OCI-LY7 (cell line): ENCODE measurements around the gene NXPH3. TPM values are rescaled to one million over a fixed set of nuclear protein-coding genes. Genes with fewer than 3 reads are reported as not detected.

Source experiments
- BruUV-seq: library from RNA; stranded (reverse); fragments of 400-500 nt; replicated peaks from 2 replicates; lab custom pipeline; 2021; lab: Mats Ljungman, UMichigan
- CTCF ChIA-PET: fragments of 300-600 bp; sonication (Branson Sonifier 250); formaldehyde crosslinking; loops from one replicate; lab custom pipeline; 2022; ENCODE audit warnings: antibody characterized with exemption; ENCODE audit not compliant: unreplicated experiment; lab: Charles Lee
- POLR2A ChIA-PET: fragments of 300-600 bp; sonication (Branson Sonifier 250); formaldehyde crosslinking; loops from one replicate; lab custom pipeline; 2022; ENCODE audit warnings: antibody characterized with exemption; lab: Charles Lee
- DNase-seq: peaks from one replicate; pipeline ENCODE4 v3.0.0-alpha.2; 2015; ENCODE audit warnings: low spot score
- H2AFZ ChIP-seq: fragments of 200-600 bp; sonication (generic), shearing (Covaris generic); 2 replicates; pipeline ENCODE4 v1.6.1; 2014; ENCODE audit warnings: mild to moderate bottlenecking, antibody characterized with exemption, low read length, moderate library complexity
- H3K27ac ChIP-seq: fragments of 200-600 bp; sonication (generic); 2 replicates; pipeline ENCODE4 v1.5.1; 2014; ENCODE audit warnings: mixed run types, low read depth, mild to moderate bottlenecking, moderate library complexity, low read length, inconsistent platforms; ENCODE audit not compliant: poor library complexity, severe bottlenecking
- H3K36me3 ChIP-seq: fragments of 200-600 bp; sonication (generic); 2 replicates; pipeline ENCODE4 v1.6.1; 2014; ENCODE audit warnings: mild to moderate bottlenecking, antibody characterized with exemption, low read length, moderate library complexity, mixed read lengths; ENCODE audit not compliant: insufficient read depth
- H3K4me1 ChIP-seq: fragments of 200-600 bp; sonication (generic); 2 replicates; pipeline ENCODE4 v1.5.1; 2014; ENCODE audit warnings: mild to moderate bottlenecking, low read length; ENCODE audit not compliant: insufficient read depth, poor library complexity, severe bottlenecking
- H3K4me2 ChIP-seq: fragments of 200-600 bp; sonication (generic); 2 replicates; pipeline ENCODE4 v1.6.1; 2014; ENCODE audit warnings: mild to moderate bottlenecking, low read length
- H3K4me3 ChIP-seq: fragments of 200-600 bp; sonication (generic); 2 replicates; pipeline ENCODE4 v1.5.1; 2014; ENCODE audit warnings: mild to moderate bottlenecking, low read depth, low read length; ENCODE audit not compliant: poor library complexity, severe bottlenecking
- H3K79me2 ChIP-seq: fragments of 200-600 bp; sonication (generic); 2 replicates; pipeline ENCODE4 v1.6.1; 2016; ENCODE audit warnings: low read depth, mild to moderate bottlenecking, low read length, moderate library complexity, mixed read lengths; ENCODE audit not compliant: insufficient read depth
- H3K9me2 ChIP-seq: fragments of 200-600 bp; sonication (generic); 2 replicates; pipeline ENCODE4 v1.6.1; 2016; ENCODE audit warnings: mild to moderate bottlenecking, low read length, mixed read lengths; ENCODE audit not compliant: insufficient read depth
- H3K9me3 ChIP-seq: fragments of 200-600 bp; sonication (generic); 2 replicates; pipeline ENCODE4 v1.6.1; 2014; ENCODE audit warnings: mild to moderate bottlenecking, mixed run types, low read length, mixed read lengths
- H4K20me1 ChIP-seq: fragments of 200-600 bp; sonication (generic); 2 replicates; pipeline ENCODE4 v1.6.1; 2014; ENCODE audit warnings: mild to moderate bottlenecking, antibody characterized with exemption, low read length, moderate library complexity, mixed read lengths; ENCODE audit not compliant: insufficient read depth
- EZH2phosphoT487 ChIP-seq: fragments of 200-600 bp; sonication (generic); IDR thresholded peaks from 2 replicates; pipeline ENCODE4 v1.6.1; 2018; ENCODE audit warnings: low read depth, borderline replicate concordance, mild to moderate bottlenecking, mixed run types, antibody characterized with exemption, low read length, moderate library complexity, mixed read lengths
- intact Hi-C: fragments of 100-400 bp; cut with micrococcal nuclease; formaldehyde crosslinking; loops from one replicate; pipeline ENCODE4 v1.10.0; 2022; ENCODE audit not compliant: unreplicated experiment
- total RNA-seq, 2 experiments: library from RNA; depleted of rRNA in 1 of 2; stranded (reverse); fragments of >200 nt in 1 of 2; shearing (Covaris generic) in 1 of 2; gene quantifications; 2 replicates each; pipeline ENCODE4 v1.2.3, GENCODE V29; 2014 to 2022
- TF ChIP-seq, protein P1 (sequence below): fragments of 200-600 bp; sonication (generic); conservative IDR thresholded peaks from 2 replicates; pipeline ENCODE4 v1.5.1; 2014; ENCODE audit warnings: mild to moderate bottlenecking, antibody characterized with exemption, low read length, moderate library complexity, mixed read lengths

NXPH3 gene
- total RNA-seq, 2 experiments from 2014 or later = not detected

DNA sequence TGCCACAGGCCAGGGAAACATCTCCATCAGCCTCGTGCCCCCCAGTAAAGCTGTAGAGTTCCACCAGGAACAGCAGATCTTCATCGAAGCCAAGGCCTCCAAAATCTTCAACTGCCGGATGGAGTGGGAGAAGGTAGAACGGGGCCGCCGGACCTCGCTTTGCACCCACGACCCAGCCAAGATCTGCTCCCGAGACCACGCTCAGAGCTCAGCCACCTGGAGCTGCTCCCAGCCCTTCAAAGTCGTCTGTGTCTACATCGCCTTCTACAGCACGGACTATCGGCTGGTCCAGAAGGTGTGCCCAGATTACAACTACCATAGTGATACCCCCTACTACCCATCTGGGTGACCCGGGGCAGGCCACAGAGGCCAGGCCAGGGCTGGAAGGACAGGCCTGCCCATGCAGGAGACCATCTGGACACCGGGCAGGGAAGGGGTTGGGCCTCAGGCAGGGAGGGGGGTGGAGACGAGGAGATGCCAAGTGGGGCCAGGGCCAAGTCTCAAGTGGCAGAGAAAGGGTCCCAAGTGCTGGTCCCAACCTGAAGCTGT, 3.4 kb downstream of the NXPH3 start:
- ChIA-PET POLR2A (no interaction called here), CTCF (no interaction called here)
- BruUV-seq = no TSS peak
- no peaks in the 10 kb centered on the region for H3K9me2 ChIP-seq
- no peak overlapping the region for H3K4me3 ChIP-seq
- no peak for DNase-seq
- H3K4me2 ChIP-seq = no peak overlapping the region
- intact Hi-C loops = no loop called here
- H3K79me2 ChIP-seq = no peaks in the 10 kb centered on the region
- no peak overlapping the region for H3K27ac ChIP-seq
- H3K4me1 ChIP-seq = peaks cover 19% of the 10 kb centered on the region
- no peak overlapping the region for H2AFZ ChIP-seq
- H3K9me3 ChIP-seq = no peaks in the 10 kb centered on the region
- H4K20me1 ChIP-seq = no peaks in the 10 kb centered on the region
- H3K36me3 ChIP-seq = no peaks in the 10 kb centered on the region
- no peak for TF ChIP-seq EZH2phosphoT487

DNA sequence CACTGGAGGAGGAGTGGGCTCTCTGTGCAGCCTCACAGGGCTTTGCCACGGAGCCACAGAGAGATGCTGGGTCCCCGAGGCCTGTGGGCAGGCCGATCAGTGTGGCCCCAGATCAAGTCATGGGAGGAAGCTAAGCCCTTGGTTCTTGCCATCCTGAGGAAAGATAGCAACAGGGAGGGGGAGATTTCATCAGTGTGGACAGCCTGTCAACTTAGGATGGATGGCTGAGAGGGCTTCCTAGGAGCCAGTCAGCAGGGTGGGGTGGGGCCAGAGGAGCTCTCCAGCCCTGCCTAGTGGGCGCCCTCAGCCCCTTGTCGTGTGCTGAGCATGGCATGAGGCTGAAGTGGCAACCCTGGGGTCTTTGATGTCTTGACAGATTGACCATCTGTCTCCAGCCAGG, 3.9 kb downstream of the NXPH3 start:
- ChIA-PET POLR2A (no interaction called here), CTCF (no interaction called here)
- intact Hi-C loops = no loop called here
- Histone ChIP-seq H3K9me3 (no peaks in the 10 kb centered on the region), H4K20me1 (no peaks in the 10 kb centered on the region), H3K4me1 (peaks cover 19% of the 10 kb centered on the region), H3K4me2 (no peak overlapping the region), H3K4me3 (no peak overlapping the region), H2AFZ (no peak overlapping the region), H3K9me2 (no peaks in the 10 kb centered on the region), H3K79me2 (no peaks in the 10 kb centered on the region), H3K27ac (no peak overlapping the region), H3K36me3 (no peaks in the 10 kb centered on the region)
- no peak for DNase-seq
- no TSS peak for BruUV-seq
- TF ChIP-seq EZH2phosphoT487 = no peak
- TF ChIP-seq, protein P1, sequence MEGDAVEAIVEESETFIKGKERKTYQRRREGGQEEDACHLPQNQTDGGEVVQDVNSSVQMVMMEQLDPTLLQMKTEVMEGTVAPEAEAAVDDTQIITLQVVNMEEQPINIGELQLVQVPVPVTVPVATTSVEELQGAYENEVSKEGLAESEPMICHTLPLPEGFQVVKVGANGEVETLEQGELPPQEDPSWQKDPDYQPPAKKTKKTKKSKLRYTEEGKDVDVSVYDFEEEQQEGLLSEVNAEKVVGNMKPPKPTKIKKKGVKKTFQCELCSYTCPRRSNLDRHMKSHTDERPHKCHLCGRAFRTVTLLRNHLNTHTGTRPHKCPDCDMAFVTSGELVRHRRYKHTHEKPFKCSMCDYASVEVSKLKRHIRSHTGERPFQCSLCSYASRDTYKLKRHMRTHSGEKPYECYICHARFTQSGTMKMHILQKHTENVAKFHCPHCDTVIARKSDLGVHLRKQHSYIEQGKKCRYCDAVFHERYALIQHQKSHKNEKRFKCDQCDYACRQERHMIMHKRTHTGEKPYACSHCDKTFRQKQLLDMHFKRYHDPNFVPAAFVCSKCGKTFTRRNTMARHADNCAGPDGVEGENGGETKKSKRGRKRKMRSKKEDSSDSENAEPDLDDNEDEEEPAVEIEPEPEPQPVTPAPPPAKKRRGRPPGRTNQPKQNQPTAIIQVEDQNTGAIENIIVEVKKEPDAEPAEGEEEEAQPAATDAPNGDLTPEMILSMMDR = no peak

DNA sequence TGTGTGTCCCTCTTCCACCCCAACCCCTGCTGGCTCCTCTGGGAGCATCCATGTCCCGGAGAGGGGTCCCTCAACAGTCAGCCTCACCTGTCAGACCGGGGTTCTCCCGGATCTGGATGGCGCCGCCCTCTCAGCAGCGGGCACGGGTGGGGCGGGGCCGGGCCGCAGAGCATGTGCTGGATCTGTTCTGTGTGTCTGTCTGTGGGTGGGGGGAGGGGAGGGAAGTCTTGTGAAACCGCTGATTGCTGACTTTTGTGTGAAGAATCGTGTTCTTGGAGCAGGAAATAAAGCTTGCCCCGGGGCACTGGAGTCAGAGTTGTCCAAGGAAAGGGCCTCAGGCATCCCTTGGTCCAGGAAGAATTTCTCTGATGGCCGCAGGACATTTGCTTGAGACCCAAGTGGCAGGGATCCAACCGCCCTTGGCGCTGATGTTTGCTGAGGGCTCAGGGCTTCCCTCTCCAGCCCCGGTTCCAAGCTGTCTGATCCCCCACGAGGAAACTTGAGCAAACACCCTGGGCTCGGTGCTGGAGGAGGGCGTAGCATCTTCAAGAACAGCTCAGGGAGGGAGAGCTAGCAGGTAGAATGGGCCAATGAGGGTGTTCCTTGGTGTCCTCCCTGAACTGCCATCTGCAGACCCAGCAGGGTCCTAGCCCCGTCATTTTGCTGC, 4.5 kb downstream of the NXPH3 start:
- Histone ChIP-seq H3K4me3 (no peak overlapping the region), H3K9me2 (no peaks in the 10 kb centered on the region), H3K36me3 (no peaks in the 10 kb centered on the region), H4K20me1 (no peaks in the 10 kb centered on the region), H3K27ac (no peak overlapping the region), H3K9me3 (no peaks in the 10 kb centered on the region), H3K4me1 (peaks cover 19% of the 10 kb centered on the region), H2AFZ (no peak overlapping the region), H3K79me2 (no peaks in the 10 kb centered on the region), H3K4me2 (no peak overlapping the region)
- BruUV-seq = no TSS peak
- CTCF ChIA-PET = no interaction called here
- DNase-seq = no peak
- intact Hi-C loops = no loop called here
- POLR2A ChIA-PET = no interaction called here
- TF ChIP-seq, protein P1 = no peak
- no peak for TF ChIP-seq EZH2phosphoT487
